H9 (cell line): ENCODE results near the gene CARD11. TPM values are rescaled to one million over a fixed set of nuclear protein-coding genes. Genes with fewer than 3 reads are reported as not detected.

ENCODE experiments used
- DNase-seq: peaks from one replicate; pipeline ENCODE4 v3.0.0-alpha.2; 2017
- H2AFZ ChIP-seq: one replicate; pipeline ENCODE4 v1.6.1; 2013; ENCODE audit warnings: mild to moderate bottlenecking, low read length, control low read depth, moderate library complexity
- H2AK5ac ChIP-seq: 2 replicates; pipeline ENCODE4 v1.6.1; 2013; ENCODE audit warnings: low read length, control low read depth, mixed read lengths; ENCODE audit not compliant: insufficient read length
- H2BK120ac ChIP-seq: one replicate; pipeline ENCODE4 v1.6.1; 2013; ENCODE audit warnings: low read depth, mild to moderate bottlenecking, low read length, control low read depth, inconsistent platforms; ENCODE audit not compliant: poor library complexity, severe bottlenecking
- H2BK12ac ChIP-seq: 2 replicates; pipeline ENCODE4 v1.6.1; 2013; ENCODE audit warnings: low read length, control low read depth, mixed read lengths, low read depth; ENCODE audit not compliant: insufficient read length
- H2BK15ac ChIP-seq: 2 replicates; pipeline ENCODE4 v1.6.1; 2013; ENCODE audit warnings: low read depth, low read length, control low read depth
- H2BK20ac ChIP-seq: one replicate; pipeline ENCODE4 v1.6.1; 2013; ENCODE audit warnings: low read depth, mild to moderate bottlenecking, low read length, control low read depth, inconsistent platforms; ENCODE audit not compliant: poor library complexity, severe bottlenecking
- H2BK5ac ChIP-seq: 2 replicates; pipeline ENCODE4 v1.6.1; 2013; ENCODE audit warnings: low read length, control low read depth, mixed read lengths; ENCODE audit not compliant: insufficient read length
- H3K14ac ChIP-seq: 2 replicates; pipeline ENCODE4 v1.6.1; 2013; ENCODE audit warnings: low read length, control low read depth; ENCODE audit not compliant: insufficient read depth
- H3K18ac ChIP-seq: 2 replicates; pipeline ENCODE4 v1.6.1; 2013; ENCODE audit warnings: low read depth, mild to moderate bottlenecking, mixed read lengths, low read length, control low read depth; ENCODE audit not compliant: insufficient read length
- H3K23ac ChIP-seq: 2 replicates; pipeline ENCODE4 v1.6.1; 2013; ENCODE audit warnings: low read length, control low read depth, mixed read lengths, low read depth; ENCODE audit not compliant: insufficient read length
- H3K23me2 ChIP-seq: 2 replicates; pipeline ENCODE4 v1.6.1; 2013; ENCODE audit warnings: low read depth, mild to moderate bottlenecking, mixed read lengths, low read length, control low read depth; ENCODE audit not compliant: insufficient read length, poor library complexity, severe bottlenecking
- H3K27ac ChIP-seq: 2 replicates; pipeline ENCODE4 v1.5.1; 2013; ENCODE audit warnings: low read length, control low read depth, mixed read lengths, low read depth; ENCODE audit not compliant: insufficient read length
- H3K27me3 ChIP-seq: 2 replicates; pipeline ENCODE4 v1.6.1; 2013; ENCODE audit warnings: low read length, control low read depth, inconsistent platforms; ENCODE audit not compliant: insufficient read depth
- H3K4ac ChIP-seq: 2 replicates; pipeline ENCODE4 v1.6.1; 2013; ENCODE audit warnings: low read depth, mild to moderate bottlenecking, control low read depth, inconsistent platforms, low read length, moderate library complexity
- H3K4me1 ChIP-seq: 2 replicates; pipeline ENCODE4 v1.6.1; 2013; ENCODE audit warnings: low read length, control low read depth, inconsistent platforms; ENCODE audit not compliant: insufficient read depth
- H3K4me2 ChIP-seq: 2 replicates; pipeline ENCODE4 v1.6.1; 2013; ENCODE audit warnings: low read length, control low read depth, mixed read lengths; ENCODE audit not compliant: insufficient read length, insufficient read depth
- H3K56ac ChIP-seq: 2 replicates; pipeline ENCODE4 v1.6.1; 2013; ENCODE audit warnings: low read depth, mild to moderate bottlenecking, mixed read lengths, low read length, control low read depth; ENCODE audit not compliant: insufficient read length
- H3K79me1 ChIP-seq: 2 replicates; pipeline ENCODE4 v1.6.1; 2013; ENCODE audit warnings: low read depth, mild to moderate bottlenecking, moderate library complexity, low read length, control low read depth, inconsistent platforms; ENCODE audit not compliant: insufficient read depth, poor library complexity, severe bottlenecking
- H3K79me2 ChIP-seq: 2 replicates; pipeline ENCODE4 v1.6.1; 2013; ENCODE audit warnings: low read length, control low read depth, inconsistent platforms; ENCODE audit not compliant: insufficient read depth
- H3K9ac ChIP-seq: 2 replicates; pipeline ENCODE4 v1.6.1; 2013; ENCODE audit warnings: low read length, control low read depth, mixed read lengths; ENCODE audit not compliant: insufficient read length; ENCODE audit errors: extremely low read depth
- H3K9me3 ChIP-seq: one replicate; pipeline ENCODE4 v1.6.1; 2013; ENCODE audit warnings: low read depth, low read length, inconsistent platforms; ENCODE audit not compliant: control insufficient read depth
- H3T11ph ChIP-seq: one replicate; pipeline ENCODE4 v1.6.1; 2013; ENCODE audit warnings: mild to moderate bottlenecking, low read length, control low read depth, inconsistent platforms
- H4K20me1 ChIP-seq: one replicate; pipeline ENCODE4 v1.6.1; 2013; ENCODE audit not compliant: control insufficient read depth, insufficient read length, insufficient read depth
- H4K5ac ChIP-seq: 2 replicates; pipeline ENCODE4 v1.6.1; 2013; ENCODE audit warnings: low read depth, mild to moderate bottlenecking, mixed read lengths, low read length, control low read depth; ENCODE audit not compliant: insufficient read length
- H4K8ac ChIP-seq: replicated peaks from 2 replicates; pipeline ENCODE4 v1.6.1; 2013; ENCODE audit warnings: low read length, control low read depth, mixed read lengths, low read depth; ENCODE audit not compliant: insufficient read length
- H4K91ac ChIP-seq: 2 replicates; pipeline ENCODE4 v1.6.1; 2013; ENCODE audit warnings: low read depth, mild to moderate bottlenecking, moderate library complexity, mixed read lengths, low read length, control low read depth; ENCODE audit not compliant: insufficient read length
- H3K27ac Mint-ChIP-seq, 3 experiments: 2 replicates in 2 of 3; 3 replicates in 1 of 3; pipeline ENCODE4 v1.8.0; 2020 to 2021; ENCODE audit warnings: mixed read lengths in 3 of 3, mild to moderate bottlenecking in 1 of 3, moderate library complexity in 1 of 3
- H3K27me3 Mint-ChIP-seq: 2 replicates; pipeline ENCODE4 v1.8.0; 2021; ENCODE audit warnings: low read depth, mild to moderate bottlenecking, moderate library complexity, mixed read lengths
- H3K36me3 Mint-ChIP-seq, 3 experiments: 2 replicates in 2 of 3; 3 replicates in 1 of 3; pipeline ENCODE4 v1.8.0; 2020 to 2021; ENCODE audit warnings: low read depth in 3 of 3, mixed read lengths in 3 of 3; ENCODE audit not compliant: insufficient read depth in 1 of 3
- H3K4me1 Mint-ChIP-seq, 2 experiments: 2 replicates each; pipeline ENCODE4 v1.8.0; 2020; ENCODE audit warnings: mixed read lengths in 2 of 2
- H3K4me3 Mint-ChIP-seq, 2 experiments: 2 replicates in 1 of 2; 3 replicates in 1 of 2; pipeline ENCODE4 v1.8.0; 2020 to 2021; ENCODE audit warnings: mild to moderate bottlenecking in 2 of 2, mixed read lengths in 2 of 2, moderate library complexity in 1 of 2
- H3K9me3 Mint-ChIP-seq, 2 experiments: 2 replicates in 1 of 2; 3 replicates in 1 of 2; pipeline ENCODE4 v1.8.0; 2020; ENCODE audit warnings: mild to moderate bottlenecking in 2 of 2, mixed read lengths in 2 of 2, moderate library complexity in 1 of 2
- WGBS: extraction: QIAGEN DNeasy Blood & Tissue Kit; methylation state at CpG from one replicate; pipeline ENCODE4 v1.1.7; 2013; ENCODE audit warnings: missing lambda C conversion rate, low lambda C conversion rate, mixed read lengths; ENCODE audit not compliant: insufficient read length; ENCODE audit errors: extremely low coverage; 5-methylcytosine and 5-hydroxymethylcytosine counted together
- total RNA-seq: library from RNA; stranded (reverse); gene quantifications from 2 replicates; pipeline ENCODE4 v1.2.1, GENCODE V29; 2021
- TF ChIP-seq, protein P1 (sequence below): fragments of 200-600 bp; sonication (generic); conservative IDR thresholded peaks from 3 replicates; pipeline ENCODE4 v1.8.0; 2021; ENCODE audit warnings: antibody characterized with exemption, mild to moderate bottlenecking

Gene CARD11
- total RNA-seq, 1 experiment from 2014 or later: 20.0 TPM

DNA sequence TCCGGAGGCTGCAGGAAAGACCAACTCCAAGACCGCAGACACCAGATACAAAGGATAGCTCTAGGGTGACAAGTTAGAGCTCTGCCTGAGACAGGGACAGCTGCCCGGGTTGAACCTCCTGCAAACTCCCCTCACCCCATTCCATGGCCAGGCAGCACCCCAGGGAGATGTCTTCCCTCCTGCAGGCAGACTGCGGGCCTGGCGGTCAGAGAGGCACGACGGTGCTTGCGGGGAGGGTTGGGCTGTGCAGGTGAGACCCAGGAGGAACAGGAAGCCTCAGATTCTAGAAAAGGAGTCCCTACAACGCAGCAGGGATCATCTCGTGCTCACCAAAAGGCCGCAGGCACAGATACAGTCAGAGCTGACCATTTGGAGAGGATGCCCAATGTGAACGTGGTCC is 34.6 kb downstream of the CARD11 start:
- H3K27ac Mint-ChIP-seq: no peak overlapping the region; a peak in 1 of 7 replicates
- TF ChIP-seq, protein P1, sequence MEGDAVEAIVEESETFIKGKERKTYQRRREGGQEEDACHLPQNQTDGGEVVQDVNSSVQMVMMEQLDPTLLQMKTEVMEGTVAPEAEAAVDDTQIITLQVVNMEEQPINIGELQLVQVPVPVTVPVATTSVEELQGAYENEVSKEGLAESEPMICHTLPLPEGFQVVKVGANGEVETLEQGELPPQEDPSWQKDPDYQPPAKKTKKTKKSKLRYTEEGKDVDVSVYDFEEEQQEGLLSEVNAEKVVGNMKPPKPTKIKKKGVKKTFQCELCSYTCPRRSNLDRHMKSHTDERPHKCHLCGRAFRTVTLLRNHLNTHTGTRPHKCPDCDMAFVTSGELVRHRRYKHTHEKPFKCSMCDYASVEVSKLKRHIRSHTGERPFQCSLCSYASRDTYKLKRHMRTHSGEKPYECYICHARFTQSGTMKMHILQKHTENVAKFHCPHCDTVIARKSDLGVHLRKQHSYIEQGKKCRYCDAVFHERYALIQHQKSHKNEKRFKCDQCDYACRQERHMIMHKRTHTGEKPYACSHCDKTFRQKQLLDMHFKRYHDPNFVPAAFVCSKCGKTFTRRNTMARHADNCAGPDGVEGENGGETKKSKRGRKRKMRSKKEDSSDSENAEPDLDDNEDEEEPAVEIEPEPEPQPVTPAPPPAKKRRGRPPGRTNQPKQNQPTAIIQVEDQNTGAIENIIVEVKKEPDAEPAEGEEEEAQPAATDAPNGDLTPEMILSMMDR: no peak
- H3K18ac ChIP-seq: no peak overlapping the region

More for the DNA sequence above, 34.6 kb downstream of the CARD11 start:
- Histone ChIP-seq H2AK5ac (no peak overlapping the region), H2BK15ac (0 out of 2 replicates have a peak overlapping the region, but pooled peaks have one; percentile 3), H3K27me3 (no peaks in the 10 kb centered on the region), H4K20me1 (peaks cover 2% of the 10 kb centered on the region), H3K23me2 (no peaks in the 10 kb centered on the region), H3K79me2 (no peaks in the 10 kb centered on the region), H4K91ac (no peak overlapping the region), H4K8ac (no peak overlapping the region), H3K4me2 (no peak overlapping the region), H3K9ac (no peak overlapping the region), H3K27ac (no peak overlapping the region), H3K4me1 (0 out of 2 replicates have a peak, but pooled peaks cover 2% of the 10 kb centered on the region), H4K5ac (no peak overlapping the region), H2BK120ac (no peak overlapping the region), H3K4ac (no peak overlapping the region), H3K23ac (no peak overlapping the region), H2BK5ac (no peak overlapping the region), H2AFZ (no peak overlapping the region), H3K14ac (no peak overlapping the region), H3K56ac (no peak overlapping the region), H2BK12ac (no peak overlapping the region), H3K79me1 (no peaks in the 10 kb centered on the region), H3K9me3 (no peaks in the 10 kb centered on the region), H3T11ph (no peak overlapping the region), H2BK20ac (no peak overlapping the region)
- no peak for DNase-seq
- Mint-ChIP-seq H3K4me3 (no peak overlapping the region), H3K4me1 (peaks cover 0 to 3% of the 10 kb centered on the region in 2 experiments; a peak in 1 of 4 replicates), H3K27me3 (no peaks in the 10 kb centered on the region; the same call in 1 of the 2 replicates), H3K36me3 (peaks cover 0 to 2% (median 0%) of the 10 kb centered on the region in 3 experiments; a peak in 4 of 7 replicates), H3K9me3 (0 out of 5 replicates have a peak, but pooled peaks cover 0 to 2% of the 10 kb centered on the region in 2 experiments)
- WGBS: no CpG with 5 or more reads among the region's 12 CpGs
